ENCODE measurements around the gene METTL9. TPM values are rescaled to one million over a fixed set of nuclear protein-coding genes. Genes with fewer than 3 reads are reported as not detected.

METTL9 gene
- total and polyA plus RNA-seq, 2 of the 4 experiments (the other 2 are of a cell fraction): 54.8 to 95.5 TPM

- H3K9me3 ChIP-seq (ENCODE audit: control insufficient read depth, insufficient read depth, low read length): 0 out of 2 replicates have a peak, but pooled peaks cover 2% of the 10 kb centered on the region
- no peaks in the 10 kb centered on the region for H3K79me1 ChIP-seq (ENCODE audit: low read depth in 1 of 2, low read length in 2 of 2)
- no peak overlapping the region for H3K4me2 ChIP-seq (ENCODE audit: low read depth, low read length)
- H3K36me3 ChIP-seq (ENCODE audit: control insufficient read depth, insufficient read depth, low read length): no peaks in the 10 kb centered on the region
- H3K14ac ChIP-seq (replicated peaks; ENCODE audit: low read depth, low read length): no peak overlapping the region
- H4K91ac ChIP-seq (ENCODE audit: insufficient read depth, low read depth, low read length): no peak overlapping the region
- intact Hi-C loops (cut with micrococcal nuclease): no loop called here
- no peak overlapping the region for H2BK20ac ChIP-seq (ENCODE audit: low read depth, low read length)
- ATAC-seq (ENCODE audit: low read depth): no peak
- H4K20me1 ChIP-seq (ENCODE audit: insufficient read depth, low read length): no peaks in the 10 kb centered on the region
- peaks cover 2% of the 10 kb centered on the region; the same call in 1 of the 2 replicates for H3K27me3 ChIP-seq (ENCODE audit: control insufficient read depth, insufficient read depth, low read length)
- H4K5ac ChIP-seq (ENCODE audit: low read depth, low read length): no peak overlapping the region
- H3K27ac ChIP-seq (ENCODE audit: insufficient read depth, low read length): no peak overlapping the region
- H4K8ac ChIP-seq (ENCODE audit: low read depth in 2 of 2, low read length in 2 of 2): no peak overlapping the region
- no peak overlapping the region for H3K56ac ChIP-seq (ENCODE audit: extremely low read depth, insufficient read depth, low read length)
- POLR2A ChIA-PET (ENCODE audit: unreplicated experiment): no interaction called here
- dilution Hi-C loops (cut with HindIII; ENCODE audit: low sequenced_read_pairs, unreplicated experiment): no loop called here
- H2AK5ac ChIP-seq (ENCODE audit: low read depth, low read length): no peak overlapping the region
- in situ Hi-C loops (cut with MboI; ENCODE audit: low sequenced_read_pairs): no loop called here
- no peak for TF ChIP-seq MAZ (IDR thresholded peaks at IDR 0.05; ENCODE audit: borderline replicate concordance, low read depth, low read length)
- 0 out of 2 replicates have a peak, but pooled peaks have one; percentile 10 for TF ChIP-seq CTCF (conservative IDR thresholded peaks at IDR 0.05; ENCODE audit: low read depth, low read length)
- no peak overlapping the region for H3K4ac ChIP-seq (ENCODE audit: low read depth, low read length)
- no peak for DNase-seq
- no peak overlapping the region for H2BK5ac ChIP-seq (ENCODE audit: low read depth, low read length, poor library complexity, severe bottlenecking)
- no peak overlapping the region for H3K23ac ChIP-seq (ENCODE audit: low read depth, low read length)
- H3K4me1 ChIP-seq (ENCODE audit: control insufficient read depth, insufficient read depth, low read length): no peaks in the 10 kb centered on the region
- H2AFZ ChIP-seq (replicated peaks; ENCODE audit: low read length, poor library complexity): no peak overlapping the region
- WGBS, 2 experiments (ENCODE audit: extremely low coverage in 2 of 2, insufficient read length in 1 of 2): 40% methylated on average over 1 of the region's 6 CpGs; no CpG with 5 or more reads in 1 of the 2 experiments
- H3K18ac ChIP-seq (ENCODE audit: low read depth, low read length): no peak overlapping the region
- H3K9me1 ChIP-seq (ENCODE audit: insufficient read depth, low read length): no peaks in the 10 kb centered on the region
- CTCF ChIA-PET: interaction anchor here (0.6 to 1.1 kb wide), 2 partner anchors 27 to 1493 kb away, joined by 4 to 6 read pairs; no protein-coding TSS in a partner anchor
- H2AK9ac ChIP-seq (replicated peaks; ENCODE audit: low read depth, low read length, poor library complexity): no peak overlapping the region
- H2BK120ac ChIP-seq (ENCODE audit: low read depth, low read length): no peak overlapping the region
- no TSS peak for BruUV-seq (replicated peaks)
- H2BK15ac ChIP-seq (ENCODE audit: low read depth, low read length): no peak overlapping the region
- H3K9ac ChIP-seq (ENCODE audit: low read depth, low read length): no peak overlapping the region
- H3K4me3 ChIP-seq (ENCODE audit: insufficient read depth, low read depth, low read length): no peak overlapping the region
Measured at GRCh38 chr16:21684199-21684598, 84.8 kb downstream of the METTL9 start.
